Thoracic aorta (tissue), 2 donors: ENCODE results near the gene TNS3. TPM values are rescaled to one million over a fixed set of nuclear protein-coding genes. Genes with fewer than 3 reads are reported as not detected.

Source experiments
- ATAC-seq: fragments of 150-250 bp; one replicate; pipeline ENCODE4 v1.8.0; 2017; ENCODE audit warnings: low read depth; ENCODE audit not compliant: insufficient number of reproducible peaks, low FRiP score
- DNase-seq: peaks from one replicate; pipeline ENCODE4 v3.0.0-alpha.2; 2020; ENCODE audit warnings: low spot score
- H3K27ac ChIP-seq, 2 donors: fragments of 200-600 bp; sonication (generic); 1 replicate in 1 of 2; 2 replicates in 1 of 2; pipeline ENCODE4 v1.5.1; 2016; ENCODE audit warnings: mild to moderate bottlenecking in 2 of 2, moderate library complexity in 2 of 2
- H3K27me3 ChIP-seq: fragments of 200-600 bp; sonication (generic); replicated peaks from 2 replicates; pipeline ENCODE4 v1.6.0; 2016; ENCODE audit warnings: mild to moderate bottlenecking; ENCODE audit not compliant: insufficient read depth
- H3K36me3 ChIP-seq: fragments of 200-600 bp; sonication (generic); one replicate; pipeline ENCODE4 v1.5.1; 2016
- H3K4me1 ChIP-seq, 2 donors: fragments of 200-600 bp; sonication (generic); 1 replicate in 1 of 2; 2 replicates in 1 of 2; pipeline versions ENCODE4 v1.5.1 to v1.6.0; 2016; ENCODE audit warnings: low read depth in 2 of 2, mild to moderate bottlenecking in 1 of 2; ENCODE audit not compliant: control insufficient read depth in 1 of 2
- H3K4me3 ChIP-seq: fragments of 200-600 bp; sonication (generic); 2 replicates; pipeline ENCODE4 v1.5.1; 2016; ENCODE audit warnings: mild to moderate bottlenecking
- H3K9me3 ChIP-seq: fragments of 200-600 bp; sonication (generic); 2 replicates; pipeline ENCODE4 v1.5.1; 2016
- CTCF ChIP-seq: fragments of 200-600 bp; sonication (generic); IDR thresholded peaks from one replicate; pipeline ENCODE4 v1.5.1; 2019; ENCODE audit warnings: antibody characterized with exemption
- total RNA-seq, 2 donors: library from RNA; depleted of rRNA; stranded (reverse); fragments of >200 nt; gene quantifications; one replicate each; pipeline versions ENCODE4 v1.1.0 to v1.2.3, GENCODE V29; 2016

TNS3 gene
- total RNA-seq, 2 donors from 2014 or later, result 138 to 151 TPM

GRCh38 chr7:47355684-47356083 is 226.2 kb downstream of the TNS3 start:
- Histone ChIP-seq H3K4me1 (no peaks in the 10 kb centered on the region), H3K9me3 (no peaks in the 10 kb centered on the region), H3K4me3 (no peak overlapping the region), H3K27me3 (no peaks in the 10 kb centered on the region), H3K27ac (no peak overlapping the region), H3K36me3 (no peaks in the 10 kb centered on the region)
- ATAC-seq (no peak), DNase-seq (no peak)
- no peak for TF ChIP-seq CTCF

DNA sequence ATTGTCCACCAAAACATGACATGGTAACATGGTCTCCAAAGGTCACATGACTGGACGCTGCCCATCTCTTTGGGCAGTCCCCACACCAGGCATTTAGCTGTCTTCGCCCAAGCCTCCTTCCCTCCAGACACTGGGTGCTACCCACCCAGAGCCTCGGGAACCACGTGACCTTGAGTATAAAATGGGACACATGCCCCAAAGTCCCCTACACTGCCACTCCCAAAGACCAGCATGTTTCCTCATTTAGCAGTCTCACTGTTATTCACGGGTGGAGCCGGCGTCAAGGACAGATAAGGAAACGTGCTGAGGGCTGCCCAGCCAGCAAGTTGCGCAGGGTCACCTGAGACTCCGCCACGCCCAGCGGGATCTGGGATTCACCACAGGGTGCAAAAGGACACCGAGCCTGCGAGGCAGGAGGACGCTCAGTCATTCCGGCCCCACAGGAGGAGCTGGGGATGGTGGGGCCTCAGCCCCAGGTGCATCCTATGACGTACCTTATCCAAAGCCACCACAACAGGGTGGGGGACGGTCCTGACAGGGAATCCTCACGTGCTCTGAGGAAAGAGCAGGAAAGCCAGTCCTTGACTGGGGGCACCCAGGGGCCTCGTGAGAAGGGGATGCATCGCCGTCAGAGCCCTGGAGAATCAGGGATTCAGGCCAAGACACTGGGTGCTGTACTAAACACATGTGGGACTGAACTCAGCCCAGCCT is 226.9 kb downstream of the TNS3 start:
- Histone ChIP-seq H3K27ac (no peak overlapping the region), H3K4me3 (no peak overlapping the region), H3K36me3 (no peaks in the 10 kb centered on the region), H3K4me1 (no peaks in the 10 kb centered on the region), H3K9me3 (no peaks in the 10 kb centered on the region), H3K27me3 (no peaks in the 10 kb centered on the region)
- ATAC-seq, result no peak
- DNase-seq, result no peak
- TF ChIP-seq CTCF, result no peak

DNA sequence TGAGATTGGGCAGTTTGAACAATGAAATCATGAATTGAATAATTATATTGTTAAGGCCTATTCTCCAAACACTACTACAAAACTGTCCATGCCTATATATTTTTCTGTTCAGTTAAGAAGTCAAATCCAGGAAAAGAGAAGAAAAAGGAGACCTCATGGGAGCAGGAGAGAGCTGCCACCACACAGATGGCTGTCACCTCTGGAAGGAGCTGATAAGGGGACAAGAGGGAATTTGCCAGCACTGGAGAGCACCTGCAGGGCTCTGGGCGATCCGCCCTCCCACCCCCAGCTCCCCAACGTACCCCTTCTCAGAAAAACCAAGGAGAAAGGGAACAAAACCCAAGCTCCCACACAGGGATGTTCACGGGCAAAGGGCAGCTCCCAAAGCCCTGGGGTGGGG is 227.8 kb downstream of the TNS3 start:
- no peak for TF ChIP-seq CTCF
- Histone ChIP-seq H3K9me3 (no peaks in the 10 kb centered on the region), H3K4me1 (no peaks in the 10 kb centered on the region), H3K4me3 (no peak overlapping the region), H3K27ac (no peak overlapping the region), H3K27me3 (no peaks in the 10 kb centered on the region), H3K36me3 (no peaks in the 10 kb centered on the region)
- no peak for ATAC-seq
- no peak for DNase-seq

DNA sequence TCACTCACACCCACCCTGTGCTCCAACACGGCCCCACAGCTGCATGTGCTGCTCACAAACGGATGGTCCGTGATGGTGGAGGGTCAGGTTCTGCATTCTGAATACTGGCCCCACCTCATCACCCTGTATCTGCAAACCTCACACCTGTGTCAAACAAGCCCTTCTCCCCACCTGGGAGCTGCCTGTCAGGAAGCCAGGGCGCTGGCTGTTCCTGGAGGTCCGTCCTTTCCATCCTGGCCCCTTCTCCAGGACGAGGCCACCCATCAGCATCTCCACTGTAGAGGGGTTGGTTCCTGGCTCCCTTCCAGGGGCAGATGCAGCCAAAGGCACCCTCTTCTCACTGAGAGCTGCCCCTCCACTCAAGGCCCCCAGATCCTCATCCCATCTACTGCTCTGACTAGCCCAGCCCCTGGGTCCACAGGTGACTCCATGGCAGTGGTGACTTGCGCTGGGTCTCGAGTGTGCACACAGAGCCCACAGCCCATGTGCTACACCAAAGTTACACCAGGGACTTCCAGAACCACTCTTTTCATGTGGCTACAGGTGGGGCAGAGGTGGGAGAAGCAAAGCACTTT is 229.4 kb downstream of the TNS3 start:
- DNase-seq, result no peak
- no peak for ATAC-seq
- TF ChIP-seq CTCF, result no peak

GRCh38 chr7:47351233-47352154 is 230.4 kb downstream of the TNS3 start:
- Histone ChIP-seq H3K4me1 (no peaks in the 10 kb centered on the region), H3K36me3 (no peaks in the 10 kb centered on the region), H3K27me3 (no peaks in the 10 kb centered on the region), H3K4me3 (no peak overlapping the region), H3K9me3 (no peaks in the 10 kb centered on the region), H3K27ac (no peak overlapping the region)
- no peak for DNase-seq
- no peak for ATAC-seq
- TF ChIP-seq CTCF, result no peak

More for the DNA sequence above, 229.4 kb downstream of the TNS3 start:
- Histone ChIP-seq H3K27ac (no peak overlapping the region), H3K4me1 (no peaks in the 10 kb centered on the region), H3K27me3 (no peaks in the 10 kb centered on the region), H3K36me3 (no peaks in the 10 kb centered on the region), H3K4me3 (no peak overlapping the region), H3K9me3 (no peaks in the 10 kb centered on the region)
